Esophagus squamous epithelium (tissue), 5 donors: Measurements from ENCODE around the gene GDI1. TPM values are rescaled to one million over a fixed set of nuclear protein-coding genes. Genes with fewer than 3 reads are reported as not detected.

Experiments used
- DNase-seq: peaks from one replicate; lab custom pipeline; 2025; lab: John Stamatoyannopoulos, UW
- H3K27ac ChIP-seq, 4 donors: fragments of 200-600 bp; sonication (generic); one replicate each; pipeline ENCODE4 v1.5.1; 2016 to 2019; ENCODE audit warnings: mild to moderate bottlenecking in 1 of 4
- H3K27me3 ChIP-seq, 4 donors: fragments of 200-600 bp; sonication (generic); 1 replicate in 3 of 4; 2 replicates in 1 of 4; pipeline versions ENCODE4 v1.5.1 to v1.6.0; 2017 to 2021; ENCODE audit warnings: antibody characterized with exemption in 1 of 4
- H3K36me3 ChIP-seq, 3 donors: fragments of 200-600 bp; sonication (generic); one replicate each; pipeline ENCODE4 v1.5.1; 2016 to 2019
- H3K4me1 ChIP-seq, 3 donors: fragments of 200-600 bp; sonication (generic); one replicate each; pipeline ENCODE4 v1.5.1; 2017 to 2019
- H3K4me3 ChIP-seq, 4 donors: fragments of 200-600 bp; sonication (generic); 1 replicate in 3 of 4; 2 replicates in 1 of 4; pipeline ENCODE4 v1.5.1; 2016 to 2019; ENCODE audit warnings: mild to moderate bottlenecking in 2 of 4, moderate library complexity in 1 of 4
- H3K9me3 ChIP-seq, 3 donors: fragments of 200-600 bp; sonication (generic); one replicate each; pipeline ENCODE4 v1.5.1; 2016 to 2019
- POLR2A ChIP-seq, 4 donors: fragments of 450-650 bp; IDR thresholded peaks; one replicate each; pipeline ENCODE4 v1.6.1; 2017; ENCODE audit warnings: antibody characterized with exemption in 4 of 4, mild to moderate bottlenecking in 4 of 4, moderate library complexity in 3 of 4
- WGBS, 2 donors: methylation state at CpG; one replicate each; pipeline ENCODE4 v1.1.5; 2018; 5-methylcytosine and 5-hydroxymethylcytosine counted together
- intact Hi-C: fragments of 100-400 bp; cut with DNase I; formaldehyde crosslinking; loops from one replicate; pipeline ENCODE4 v1.15.0; 2022
- total RNA-seq, 4 donors: library from RNA; depleted of rRNA; stranded (reverse); fragments of >200 nt; gene quantifications; one replicate each; pipeline ENCODE4 v1.1.0, GENCODE V29; 2016
- TF ChIP-seq, protein P1 (sequence below), 6 experiments: fragments of 450-650 bp in 4 of 6; fragments of 200-600 bp in 2 of 6; sonication (generic) in 2 of 6; IDR thresholded peaks; one replicate each; pipeline ENCODE4 v1.5.1; 2016 to 2019; ENCODE audit warnings: antibody characterized with exemption in 6 of 6, mild to moderate bottlenecking in 4 of 6, moderate library complexity in 4 of 6
- donor health status: DM: yes; HTN: yes; CAD: no.

GDI1 gene
- total RNA-seq, 4 donors from 2014 or later, result 35.2 to 82.6 (median 35.6) TPM

DNA sequence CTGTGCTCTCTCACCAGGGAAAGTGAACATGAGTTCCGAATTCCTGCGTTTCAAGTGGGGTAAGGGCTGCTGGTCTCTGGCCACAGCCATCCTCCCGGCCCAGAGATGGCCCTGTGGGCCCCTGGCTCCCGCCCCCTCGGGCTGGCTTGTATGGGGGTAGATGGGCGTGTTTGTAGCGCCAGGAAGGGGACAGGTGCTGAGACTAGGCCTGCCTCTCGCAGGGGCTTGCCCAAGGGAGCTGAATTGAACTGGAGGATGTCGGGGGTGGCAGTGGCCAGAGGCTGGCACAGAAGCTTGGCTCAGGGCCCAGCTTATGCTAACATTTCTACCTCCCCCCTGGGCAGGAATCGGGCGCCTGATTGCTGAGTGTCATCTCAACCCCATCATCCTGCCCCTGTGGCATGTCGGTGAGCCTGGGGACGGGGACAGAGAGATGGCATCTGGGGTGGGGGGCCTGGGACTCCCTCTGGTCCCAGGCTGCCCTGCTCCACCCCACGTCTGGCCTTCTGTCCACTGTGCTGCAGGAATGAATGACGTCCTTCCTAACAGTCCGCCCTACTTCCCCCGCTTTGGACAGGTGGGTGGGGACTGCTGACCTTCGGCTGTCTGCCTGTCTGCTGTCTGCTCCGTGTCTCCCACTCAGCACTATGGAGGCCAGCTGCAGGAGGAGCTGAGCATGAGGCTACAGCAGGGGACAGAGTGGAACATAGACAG is 17.1 kb upstream of the GDI1 start:
- intact Hi-C loops, result no loop called here
- TF ChIP-seq, protein P1, sequence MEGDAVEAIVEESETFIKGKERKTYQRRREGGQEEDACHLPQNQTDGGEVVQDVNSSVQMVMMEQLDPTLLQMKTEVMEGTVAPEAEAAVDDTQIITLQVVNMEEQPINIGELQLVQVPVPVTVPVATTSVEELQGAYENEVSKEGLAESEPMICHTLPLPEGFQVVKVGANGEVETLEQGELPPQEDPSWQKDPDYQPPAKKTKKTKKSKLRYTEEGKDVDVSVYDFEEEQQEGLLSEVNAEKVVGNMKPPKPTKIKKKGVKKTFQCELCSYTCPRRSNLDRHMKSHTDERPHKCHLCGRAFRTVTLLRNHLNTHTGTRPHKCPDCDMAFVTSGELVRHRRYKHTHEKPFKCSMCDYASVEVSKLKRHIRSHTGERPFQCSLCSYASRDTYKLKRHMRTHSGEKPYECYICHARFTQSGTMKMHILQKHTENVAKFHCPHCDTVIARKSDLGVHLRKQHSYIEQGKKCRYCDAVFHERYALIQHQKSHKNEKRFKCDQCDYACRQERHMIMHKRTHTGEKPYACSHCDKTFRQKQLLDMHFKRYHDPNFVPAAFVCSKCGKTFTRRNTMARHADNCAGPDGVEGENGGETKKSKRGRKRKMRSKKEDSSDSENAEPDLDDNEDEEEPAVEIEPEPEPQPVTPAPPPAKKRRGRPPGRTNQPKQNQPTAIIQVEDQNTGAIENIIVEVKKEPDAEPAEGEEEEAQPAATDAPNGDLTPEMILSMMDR (IDR thresholded peaks at IDR 0.05), result no peak
- H3K27me3 ChIP-seq, result no peaks in the 10 kb centered on the region
- no peak overlapping the region for H3K4me3 ChIP-seq
- 20 to 46% methylated on average over 1 to 5 of the region's 19 CpGs for WGBS, 2 donors
- H3K36me3 ChIP-seq, result peaks cover 0 to 25% (median 6%) of the 10 kb centered on the region in 3 donors
- H3K4me1 ChIP-seq, result no peaks in the 10 kb centered on the region
- DNase-seq, result no peak
- peak overlapping the region in 2 of 4 donors; percentile 14 to 46 for H3K27ac ChIP-seq
- no peaks in the 10 kb centered on the region for H3K9me3 ChIP-seq

DNA sequence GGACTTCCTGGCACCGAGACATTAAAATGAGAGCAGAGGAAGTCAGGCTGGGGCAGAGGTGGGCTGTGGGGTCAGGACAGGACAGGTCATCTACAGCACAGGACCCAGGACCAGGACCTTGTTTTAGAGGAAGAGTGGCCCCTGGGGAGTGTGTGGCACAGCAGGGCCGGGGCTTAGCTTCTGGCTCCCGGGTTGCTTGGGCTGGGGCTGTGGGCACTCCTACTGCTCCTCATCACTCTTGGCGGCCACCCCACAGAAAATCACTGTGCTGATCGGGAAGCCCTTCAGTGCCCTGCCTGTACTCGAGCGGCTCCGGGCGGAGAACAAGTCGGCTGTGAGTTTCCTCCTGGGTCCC is 16.6 kb upstream of the GDI1 start:
- Histone ChIP-seq H3K27ac (no peak overlapping the region), H3K4me1 (no peaks in the 10 kb centered on the region), H3K9me3 (no peaks in the 10 kb centered on the region), H3K36me3 (peaks cover 0 to 20% (median 6%) of the 10 kb centered on the region in 3 donors), H3K27me3 (no peaks in the 10 kb centered on the region), H3K4me3 (no peak overlapping the region)
- TF ChIP-seq, protein P1 (IDR thresholded peaks at IDR 0.05), result no peak
- no peak for TF ChIP-seq POLR2A (IDR thresholded peaks at IDR 0.05)
- intact Hi-C loops, result no loop called here
- 78% methylated on average over 10 of the region's 10 CpGs; no CpG with 5 or more reads in 1 of the 2 donors for WGBS, 2 donors
- DNase-seq, result no peak

DNA sequence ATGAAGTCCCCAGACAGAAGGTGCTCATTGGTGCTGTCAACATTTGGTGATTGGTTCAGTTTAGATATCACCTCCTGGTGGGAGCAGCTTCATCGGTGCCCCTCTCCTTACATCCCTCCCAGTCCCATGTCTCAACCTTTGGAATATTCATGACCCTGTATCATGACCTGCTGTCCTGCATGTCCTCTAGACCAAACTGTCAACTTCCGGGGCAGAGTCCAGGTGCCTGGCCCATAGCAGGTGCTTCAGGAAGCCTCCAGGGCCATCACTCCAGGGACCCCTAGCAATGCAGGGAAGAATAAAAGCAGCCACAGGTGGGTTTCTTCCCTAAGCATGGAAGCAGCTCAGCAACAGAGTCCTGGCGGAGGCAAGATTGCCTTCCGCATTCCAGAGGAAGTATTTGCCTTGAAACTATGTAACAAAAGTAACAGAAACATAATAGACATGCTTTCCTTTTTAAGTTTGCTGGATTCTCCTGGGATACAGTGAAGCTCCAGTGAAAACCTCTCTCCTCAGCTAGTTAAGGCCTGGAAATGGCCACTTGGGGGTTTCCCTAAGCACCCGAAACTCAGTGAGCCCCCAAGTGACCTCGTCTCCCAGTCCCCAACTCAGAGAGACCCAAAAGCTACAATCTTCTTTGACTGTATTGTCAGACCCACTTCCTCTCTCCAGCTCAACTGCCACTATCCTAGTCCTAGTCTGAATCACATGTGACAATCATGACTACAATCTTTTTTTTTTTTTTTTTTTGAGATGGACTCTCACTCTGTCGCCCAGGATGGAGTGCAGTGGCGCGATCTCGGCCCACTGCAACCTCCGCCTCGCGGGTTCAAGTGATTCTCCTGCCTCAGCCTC is 9.8 kb upstream of the GDI1 start:
- no peak overlapping the region for H3K4me3 ChIP-seq
- intact Hi-C loops, result no loop called here
- WGBS, 2 donors, result 56 to 84% methylated on average over 2 to 5 of the region's 13 CpGs
- H3K9me3 ChIP-seq, result no peaks in the 10 kb centered on the region
- H3K36me3 ChIP-seq, result peaks cover 0 to 6% (median 0%) of the 10 kb centered on the region in 3 donors
- TF ChIP-seq, protein P1 (IDR thresholded peaks at IDR 0.05), result no peak
- no peak for TF ChIP-seq POLR2A (IDR thresholded peaks at IDR 0.05)
- no peak for DNase-seq
- no peaks in the 10 kb centered on the region for H3K27me3 ChIP-seq
- H3K4me1 ChIP-seq, result peaks cover 5 to 42% (median 7%) of the 10 kb centered on the region in 3 donors
- H3K27ac ChIP-seq, result peak overlapping the region in 1 of 4 donors; percentile 21

DNA sequence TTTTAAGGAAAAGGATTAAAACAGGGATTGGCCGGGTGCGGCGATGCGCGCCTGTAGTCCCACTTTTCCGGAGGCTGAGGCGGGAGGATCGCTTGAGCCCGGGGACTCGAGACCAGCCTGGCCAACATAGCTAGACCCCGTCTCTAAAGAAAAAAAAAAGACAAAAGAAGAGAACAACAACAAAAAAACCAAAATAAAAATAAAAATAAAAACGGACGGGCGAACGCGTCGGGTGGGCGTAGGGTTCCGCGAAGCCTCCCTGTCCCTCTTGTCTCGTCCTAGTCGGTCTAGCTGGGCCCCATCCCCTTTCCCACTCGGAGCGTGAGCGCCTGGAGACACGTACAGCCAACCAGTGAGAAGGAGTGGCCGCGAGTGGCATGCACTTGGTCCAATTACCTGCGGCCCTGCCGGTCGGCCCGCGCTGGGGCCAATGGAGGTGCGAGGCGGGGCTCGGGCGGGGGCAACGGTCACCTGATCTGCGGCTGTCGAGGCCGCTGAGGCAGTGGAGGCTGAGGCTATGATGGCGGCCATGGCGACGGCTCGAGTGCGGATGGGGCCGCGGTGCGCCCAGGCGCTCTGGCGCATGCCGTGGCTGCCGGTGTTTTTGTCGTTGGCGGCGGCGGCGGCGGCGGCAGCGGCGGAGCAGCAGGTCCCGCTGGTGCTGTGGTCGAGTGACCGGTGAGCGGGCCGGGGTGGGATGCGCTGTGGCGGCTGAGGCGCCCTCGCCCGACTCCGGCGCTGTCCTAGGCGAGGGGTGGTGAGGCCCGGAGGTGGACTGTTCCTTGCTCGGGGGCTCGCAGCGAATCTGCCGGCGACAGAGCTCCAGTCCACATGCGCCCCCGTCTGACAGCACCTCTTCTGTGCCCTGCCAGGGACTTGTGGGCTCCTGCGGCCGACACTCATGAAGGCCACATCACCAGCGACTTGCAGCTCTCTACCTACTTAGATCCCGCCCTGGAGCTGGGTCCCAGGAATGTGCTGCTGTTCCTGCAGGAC is 8.5 kb upstream of the GDI1 start, which contains the start of gene ATP6AP1:
ATP6AP1 (plus strand) TSS at position 502 of the 996 bp plus-strand sequence; CDS start at position 518, 16 bp downstream.
- no peaks in the 10 kb centered on the region for H3K27me3 ChIP-seq
- 0 to 59% methylated on average over 9 to 33 of the region's 87 CpGs for WGBS, 2 donors
- TF ChIP-seq, protein P1 (IDR thresholded peaks at IDR 0.05), result no peak
- TF ChIP-seq POLR2A (IDR thresholded peaks at IDR 0.05), result peak in 2 of 4 donors; percentile 49 to 76
- H3K4me3 ChIP-seq, result peak within 1 kb of the TSS; percentile 54 to 83 (median 76)
- peaks cover 0 to 19% (median 5%) of the 10 kb centered on the region in 3 donors for H3K36me3 ChIP-seq
- H3K4me1 ChIP-seq, result peaks cover 5 to 42% (median 7%) of the 10 kb centered on the region in 3 donors
- peak within 1 kb of the TSS; percentile 75 to 89 (median 84) for H3K27ac ChIP-seq
- DNase-seq, result peak; percentile 53
- no peaks in the 10 kb centered on the region for H3K9me3 ChIP-seq
- intact Hi-C loops, result no loop called here
